Omental fat pad (tissue), 4 donors: ENCODE data around the gene ERBB4. TPM values are rescaled to one million over a fixed set of nuclear protein-coding genes. Genes with fewer than 3 reads are reported as not detected.
"Not testable (repeated sequence)": the region's sequence is repeated elsewhere in the genome, so short reads cannot be mapped to it uniquely, and the experiment has no call there.

Source experiments
- ATAC-seq: fragments of 150-250 bp; one replicate; pipeline ENCODE4 v1.9.1; 2016; ENCODE audit warnings: mild to moderate bottlenecking, moderate library complexity; ENCODE audit not compliant: low FRiP score
- DNase-seq: peaks from one replicate; pipeline ENCODE4 v3.0.0-alpha.2; 2019; ENCODE audit warnings: low spot score
- CTCF ChIP-seq, 3 donors: fragments of 450-650 bp; IDR thresholded peaks; one replicate each; pipeline ENCODE4 v1.5.1; 2016 to 2017; ENCODE audit warnings: antibody characterized with exemption in 3 of 3, mild to moderate bottlenecking in 3 of 3, moderate library complexity in 2 of 3
- total RNA-seq, 4 donors: library from RNA; depleted of rRNA; stranded (reverse); fragments of >200 nt; gene quantifications; one replicate each; pipeline ENCODE4 v1.1.0, GENCODE V29; 2016

Gene ERBB4
- total RNA-seq, 4 donors from 2014 or later, result 0.16 to 7.7 (median 2.1) TPM

DNA sequence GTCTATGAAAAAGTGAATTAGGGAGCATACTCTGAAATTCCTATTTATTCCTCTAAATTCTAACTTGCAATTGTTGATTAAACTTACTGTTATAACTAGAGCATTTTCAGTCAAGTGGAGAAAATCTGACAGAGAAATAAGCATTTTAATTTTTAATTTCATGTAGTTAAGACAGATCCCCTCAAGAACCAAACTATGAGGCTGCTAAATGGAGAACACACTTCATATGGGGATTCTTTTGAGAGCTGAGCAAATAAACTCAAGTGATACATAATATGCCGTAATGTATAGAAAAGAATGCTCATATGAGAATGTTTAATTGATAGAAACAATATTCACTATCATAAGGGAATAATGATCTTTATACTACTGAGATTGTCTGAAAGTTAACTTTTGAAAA lies 340.8 kb downstream of the ERBB4 start:
- TF ChIP-seq CTCF (IDR thresholded peaks at IDR 0.05), result no peak
- ATAC-seq (no peak), DNase-seq (no peak)

GRCh38 chr2:212195626-212196025 lies 343.0 kb downstream of the ERBB4 start:
- DNase-seq (no peak), ATAC-seq (no peak)
- TF ChIP-seq CTCF (IDR thresholded peaks at IDR 0.05), result no peak

- DNase-seq (no peak), ATAC-seq (no peak)
- TF ChIP-seq CTCF (IDR thresholded peaks at IDR 0.05), result no peak
Measured at GRCh38 chr2:212194396-212194795, 344.2 kb downstream of the ERBB4 start.

- TF ChIP-seq CTCF (IDR thresholded peaks at IDR 0.05), result no peak
- ATAC-seq (no peak), DNase-seq (no peak)
Measured at GRCh38 chr2:212193803-212194202, 344.8 kb downstream of the ERBB4 start.

DNA sequence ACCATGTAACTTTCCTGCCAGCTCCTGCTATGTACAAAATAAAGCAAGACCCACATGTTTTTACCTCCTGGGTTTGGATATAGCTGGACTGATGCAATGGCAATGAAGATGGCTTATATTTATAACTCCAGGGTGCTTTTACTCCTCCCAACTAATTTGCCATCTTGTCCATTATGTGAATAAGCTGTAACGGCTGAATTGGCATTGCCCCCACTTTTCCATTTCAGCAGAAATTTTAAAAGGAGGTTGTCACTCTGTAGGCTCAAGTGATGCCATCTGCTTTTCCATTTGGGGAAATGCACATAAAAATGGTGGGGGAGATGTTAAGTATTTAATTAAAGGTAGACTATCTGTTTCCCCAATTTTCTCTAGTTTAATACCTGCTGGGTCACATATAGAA lies 345.5 kb downstream of the ERBB4 start:
- no peak for ATAC-seq

GRCh38 chr2:212191438-212191837 lies 347.2 kb downstream of the ERBB4 start:
- ATAC-seq, DNase-seq: not testable (repeated sequence)

More for the DNA sequence above, 345.5 kb downstream of the ERBB4 start:
- no peak for DNase-seq
- TF ChIP-seq CTCF (IDR thresholded peaks at IDR 0.05), result no peak

GRCh38 chr2:212186166-212186565 lies 352.4 kb downstream of the ERBB4 start:
- ATAC-seq (no peak), DNase-seq (no peak)
- TF ChIP-seq CTCF (IDR thresholded peaks at IDR 0.05), result no peak

GRCh38 chr2:212181646-212182045 lies 357.0 kb downstream of the ERBB4 start:
- no peak for TF ChIP-seq CTCF (IDR thresholded peaks at IDR 0.05)
- DNase-seq (no peak), ATAC-seq (no peak)
